NOMO-1 treated with DMSO at 0.1 percent for 48 hours (cell line): ENCODE measurements around the gene ZCWPW1.
"Not testable (repeated sequence)": the region's sequence is repeated elsewhere in the genome, so short reads cannot be mapped to it uniquely, and the experiment has no call there.

Source experiments
- DNase-seq: peaks from one replicate; lab custom pipeline; 2025; ENCODE audit not compliant: unreplicated experiment; lab: John Stamatoyannopoulos, UW

The ZCWPW1 gene

DNA sequence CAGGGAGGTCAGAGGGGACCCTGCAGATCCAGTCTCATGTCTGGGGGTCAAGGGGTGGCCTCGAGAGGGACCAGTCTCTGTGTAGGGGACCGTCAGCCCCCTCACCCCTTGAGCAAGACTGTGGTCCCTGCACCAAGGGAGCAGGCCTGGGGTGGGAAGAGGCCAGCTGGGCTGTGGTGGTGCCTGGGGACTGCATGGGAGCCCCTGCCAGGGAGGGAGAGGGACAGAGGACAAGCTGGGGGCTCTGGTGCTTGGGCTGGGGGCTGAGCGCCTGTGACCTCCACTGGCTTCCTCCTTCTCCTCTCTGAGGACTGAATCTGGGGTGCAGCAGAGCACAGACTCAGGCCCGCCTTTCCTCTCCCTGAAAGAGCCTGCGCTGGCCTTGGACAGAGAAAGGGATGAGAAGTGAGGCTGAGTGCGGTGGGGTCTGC, 71.4 kb downstream of the ZCWPW1 start:
- no peak for DNase-seq

- DNase-seq: no peak
These were observed 72.0 kb downstream of the ZCWPW1 start for GRCh38 chr7:100356416-100357068.

DNA sequence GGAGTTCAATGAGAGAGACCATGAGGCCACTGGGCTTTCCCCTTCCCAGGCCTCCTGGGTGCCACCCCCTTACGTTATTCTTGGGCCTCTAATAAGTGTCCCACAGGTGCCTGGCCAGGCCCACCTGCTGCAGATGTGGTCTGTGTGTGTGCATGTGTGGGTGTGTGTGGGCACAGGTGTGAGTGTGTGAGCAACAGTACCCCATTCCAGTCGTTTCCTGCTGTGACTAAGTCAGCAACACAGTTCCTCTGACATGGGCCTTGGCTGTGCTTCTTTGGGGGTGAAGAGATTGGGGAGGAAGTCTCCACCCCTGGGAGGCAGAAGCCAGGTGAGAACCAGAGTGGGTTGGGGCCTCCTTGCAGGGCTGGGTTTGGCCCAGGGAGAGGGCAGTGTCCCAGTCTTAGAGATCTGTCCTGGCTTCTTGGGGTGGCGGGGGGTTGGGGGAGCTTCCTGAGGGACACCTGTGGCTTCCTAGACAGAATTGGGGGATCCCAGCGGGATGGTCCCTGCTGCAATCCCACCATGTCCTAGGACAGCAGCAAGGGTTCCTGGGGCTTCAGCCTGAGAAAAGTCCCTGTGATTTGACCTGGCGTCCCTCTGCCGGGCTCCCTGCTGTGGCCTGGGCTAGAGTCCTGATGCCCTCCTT, 74.7 kb downstream of the ZCWPW1 start:
- DNase-seq: no peak

DNA sequence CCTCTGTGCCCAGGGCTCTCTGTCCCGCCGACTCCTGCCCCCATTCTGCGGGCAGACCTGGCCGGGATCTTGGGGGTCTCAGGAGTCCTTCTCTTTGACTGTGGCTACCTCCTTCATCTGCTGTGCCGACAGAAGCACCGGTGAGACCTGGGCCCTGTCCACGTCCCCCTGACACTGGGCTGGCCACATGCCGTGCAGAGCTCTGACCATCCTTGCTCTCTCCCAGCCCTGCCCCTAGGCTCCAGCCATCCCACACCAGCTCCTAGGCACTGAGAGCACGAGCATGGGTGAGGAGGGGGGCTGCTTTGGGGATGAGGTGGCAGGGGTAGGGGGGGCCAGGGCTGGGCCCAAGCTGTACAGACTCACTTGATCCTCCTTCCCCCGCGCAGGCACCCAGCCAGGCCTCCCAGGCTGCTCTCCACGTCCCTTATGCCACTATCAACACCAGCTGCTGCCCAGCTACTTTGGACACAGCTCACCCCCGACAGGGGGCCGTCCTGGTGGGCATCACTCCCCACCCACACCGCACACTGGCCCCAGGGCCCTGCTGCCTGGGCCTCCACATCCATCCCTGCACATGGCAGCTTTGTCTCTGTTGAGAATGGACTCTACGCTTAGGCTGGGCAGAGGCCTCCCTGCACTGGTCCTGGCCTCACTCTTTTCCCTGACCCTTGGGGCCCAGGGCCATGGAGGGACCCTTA, 75.4 kb downstream of the ZCWPW1 start:
- DNase-seq: no peak

- DNase-seq: not testable (repeated sequence)
These were observed 76.2 kb downstream of the ZCWPW1 start for GRCh38 chr7:100352230-100352781.

GRCh38 chr7:100351657-100352058, 76.8 kb downstream of the ZCWPW1 start:
- DNase-seq: no peak
